Renal cortical epithelial cell (primary cell): ENCODE measurements around the gene FUT2. TPM values are rescaled to one million over a fixed set of nuclear protein-coding genes. Genes with fewer than 3 reads are reported as not detected.

Source experiments
- DNase-seq: peaks from one replicate; pipeline ENCODE4 v3.0.0-alpha.2; 2011; ENCODE audit warnings: low read depth
- total RNA-seq: library from RNA; depleted of rRNA; stranded (reverse); fragments of >200 nt; gene quantifications from 2 replicates; pipeline ENCODE4 v1.2.3, GENCODE V29; 2014

The FUT2 gene
- total RNA-seq, 1 donor from 2014 or later: 0.25 TPM

- no peak for DNase-seq
Measured at GRCh38 chr19:48750771-48751504, 55.2 kb downstream of the FUT2 start.

- no peak for DNase-seq
Measured at GRCh38 chr19:48751845-48752495, 56.2 kb downstream of the FUT2 start.

- no peak for DNase-seq
Measured at GRCh38 chr19:48752496-48753365, 57.0 kb downstream of the FUT2 start, which contains the start of gene FUT1. TSS of gene FUT1 (minus strand) at chr19:48752641. CDS start at chr19:48751281, 1,360 bp downstream.

- no peak for DNase-seq
Measured at GRCh38 chr19:48755084-48755641, 59.4 kb downstream of the FUT2 start, which contains the start of gene FGF21. TSS of gene FGF21 (plus strand) at chr19:48755524. CDS start at chr19:48756237, 713 bp downstream.

Other genes starting within 250 kb of the FUT2 start
- gene GRWD1, start 250.0 kb upstream of the FUT2 start, total RNA-seq: 41.7 and 50.3 TPM in 2 replicates
- 0.35 and 1.3 TPM in 2 replicates for gene KCNJ14, start 240.4 kb upstream of the FUT2 start, total RNA-seq
- gene CYTH2, start 226.6 kb upstream of the FUT2 start, total RNA-seq: 44.3 and 58.4 TPM in 2 replicates
- 1.1 and 1.2 TPM in 2 replicates for gene LMTK3, start 184.1 kb upstream of the FUT2 start, total RNA-seq
- gene SULT2B1, start 143.8 kb upstream of the FUT2 start, total RNA-seq: not detected in 2 replicates
- gene SPACA4, start 89.2 kb upstream of the FUT2 start, total RNA-seq: not detected in 2 replicates
- 0.17 TPM in 1 of 2 replicates, not detected in the other for gene FAM83E, start 80.9 kb upstream of the FUT2 start, total RNA-seq
- gene RPL18, start 76.8 kb upstream of the FUT2 start, total RNA-seq: 591 and 1,820 TPM in 2 replicates
- gene SPHK2, start 76.5 kb upstream of the FUT2 start, total RNA-seq: 9.1 and 9.9 TPM in 2 replicates
- gene DBP, start 58.6 kb upstream of the FUT2 start, total RNA-seq: 0.52 and 2.3 TPM in 2 replicates
- 0.35 and 3.3 TPM in 2 replicates for gene CA11, start 49.8 kb upstream of the FUT2 start, total RNA-seq
- 0.40 TPM in 1 of 2 replicates, not detected in the other for gene NTN5, start 23.0 kb upstream of the FUT2 start, total RNA-seq
- 0.25 and 0.87 TPM in 2 replicates for gene MAMSTR, start 23.8 kb downstream of the FUT2 start, total RNA-seq
- 0.50 and 0.69 TPM in 2 replicates for gene RASIP1, start 44.6 kb downstream of the FUT2 start, total RNA-seq
- gene IZUMO1, start 50.9 kb downstream of the FUT2 start, total RNA-seq: not detected in 2 replicates
- gene FUT1, start 56.7 kb downstream of the FUT2 start, total RNA-seq: 0.05 and 3.0 TPM in 2 replicates
- gene FGF21, start 59.6 kb downstream of the FUT2 start, total RNA-seq: not detected in 2 replicates
- 27.2 and 37.3 TPM in 2 replicates for gene BCAT2, start 115.1 kb downstream of the FUT2 start, total RNA-seq
- gene HSD17B14, start 140.5 kb downstream of the FUT2 start, total RNA-seq: 0.60 and 1.7 TPM in 2 replicates
- gene PLEKHA4, start 172.6 kb downstream of the FUT2 start, total RNA-seq: 6.8 and 14.4 TPM in 2 replicates
- gene PPP1R15A, start 176.4 kb downstream of the FUT2 start, total RNA-seq: 28.1 and 29.9 TPM in 2 replicates
- gene TULP2, start 202.8 kb downstream of the FUT2 start, total RNA-seq: 0.10 TPM in 1 of 2 replicates, not detected in the other
- 100 and 287 TPM in 2 replicates for gene NUCB1, start 204.3 kb downstream of the FUT2 start, total RNA-seq
- 0.10 and 1.7 TPM in 2 replicates for gene DHDH, start 237.7 kb downstream of the FUT2 start, total RNA-seq